HCT116 (cell line): ENCODE results near the gene XYLT1. TPM values are rescaled to one million over a fixed set of nuclear protein-coding genes. Genes with fewer than 3 reads are reported as not detected.

ENCODE experiments used
- ATAC-seq: fragments of 200-7000 bp; cut with Tn5 transposase; 2 replicates; pipeline ENCODE4 v1.9.1; 2020; ENCODE audit warnings: mild to moderate bottlenecking, moderate library complexity
- BruUV-seq: library from RNA; stranded (reverse); fragments of 400-500 nt; replicated peaks from 2 replicates; lab custom pipeline; 2021; lab: Mats Ljungman, UMichigan
- CTCF ChIA-PET: fragments of 300-600 bp; sonication (Branson Sonifier 250); formaldehyde crosslinking; loops from one replicate; lab custom pipeline; 2021; ENCODE audit warnings: antibody characterized with exemption; lab: Charles Lee
- POLR2A ChIA-PET: fragments of 300-600, 350-600 bp; sonication (Branson Sonifier 250); formaldehyde crosslinking; loops from one replicate; lab custom pipeline; 2021; ENCODE audit warnings: antibody characterized with exemption; lab: Charles Lee
- RAD21 ChIA-PET, 2 experiments: fragments of 300-600 bp; sonication (Branson Sonifier 250); formaldehyde crosslinking; loops; one replicate each; lab custom pipeline; 2023; ENCODE audit warnings: low total read pairs in 2 of 2; ENCODE audit not compliant: uncharacterized antibody in 2 of 2, unreplicated experiment in 2 of 2, low non-redundant PET in 1 of 2; lab: Charles Lee
- DNase-seq: peaks from one replicate; pipeline ENCODE4 v3.0.0-alpha.2; 2010; ENCODE audit warnings: low read depth, low spot score
- H2AFZ ChIP-seq: fragments of 200-600 bp; shearing (Covaris generic), sonication (generic); 2 replicates; pipeline ENCODE4 v1.6.1; 2017; ENCODE audit warnings: low read depth, mixed run types, mixed read lengths, antibody characterized with exemption, low read length; ENCODE audit not compliant: poor library complexity, severe bottlenecking
- H3K27ac ChIP-seq: 2 replicates; pipeline ENCODE4 v1.5.1; 2012; ENCODE audit warnings: low read depth, low read length
- H3K27me3 ChIP-seq: fragments of 200-600 bp; sonication (generic); 2 replicates; pipeline ENCODE4 v1.6.1; 2016; ENCODE audit warnings: mixed run types, low read length, mixed read lengths; ENCODE audit not compliant: insufficient read depth
- H3K36me3 ChIP-seq, 2 experiments: fragments of 200-500 bp in 1 of 2; fragments of 200-600 bp in 1 of 2; sonication (Bioruptor generic) in 1 of 2; sonication (generic) in 1 of 2; 2 replicates each; pipeline versions ENCODE4 v1.5.1 to v1.6.1; 2014 to 2016; ENCODE audit warnings: low read length in 2 of 2, inconsistent platforms in 1 of 2, mixed read lengths in 1 of 2, mixed run types in 1 of 2; ENCODE audit not compliant: insufficient read depth in 2 of 2, control insufficient read depth in 1 of 2
- H3K4me1 ChIP-seq, 2 experiments: fragments of 200-600 bp in 1 of 2; sonication (generic) in 1 of 2; 2 replicates each; pipeline versions ENCODE4 v1.5.1 to v1.6.1; 2012 to 2017; ENCODE audit warnings: low read length in 2 of 2, inconsistent platforms in 1 of 2, mild to moderate bottlenecking in 1 of 2, mixed read lengths in 1 of 2, mixed run types in 1 of 2, moderate library complexity in 1 of 2; ENCODE audit not compliant: insufficient read depth in 2 of 2, control insufficient read depth in 1 of 2
- H3K4me2 ChIP-seq: fragments of 200-600 bp; sonication (generic); 2 replicates; pipeline ENCODE4 v1.6.1; 2017; ENCODE audit warnings: mixed run types, low read length, mixed read lengths
- H3K4me3 ChIP-seq, 2 experiments: fragments of 200-600 bp in 1 of 2; sonication (generic) in 1 of 2; replicated peaks in 1 of 2; 2 replicates each; pipeline ENCODE4 v1.5.1; 2011 to 2016; ENCODE audit warnings: low read length in 2 of 2, control low read depth in 1 of 2, low read depth in 1 of 2, mild to moderate bottlenecking in 1 of 2, mixed read lengths in 1 of 2, mixed run types in 1 of 2
- H3K79me2 ChIP-seq: fragments of 200-600 bp; sonication (generic); 2 replicates; pipeline ENCODE4 v1.6.1; 2017; ENCODE audit warnings: mild to moderate bottlenecking, mixed run types, low read length, moderate library complexity, mixed read lengths; ENCODE audit not compliant: insufficient read depth
- H3K9ac ChIP-seq: fragments of 200-600 bp; sonication (generic); 2 replicates; pipeline ENCODE4 v1.6.1; 2016; ENCODE audit warnings: low read length, mixed read lengths
- H3K9me2 ChIP-seq: fragments of 200-600 bp; sonication (generic), shearing (Covaris generic); 2 replicates; pipeline ENCODE4 v1.6.1; 2017; ENCODE audit warnings: mixed run types, mild to moderate bottlenecking, moderate library complexity; ENCODE audit not compliant: insufficient read depth
- H3K9me3 ChIP-seq, 2 experiments: fragments of 200-500 bp in 1 of 2; fragments of 200-600 bp in 1 of 2; sonication (Bioruptor generic) in 1 of 2; sonication (generic) in 1 of 2; 2 replicates each; pipeline ENCODE4 v1.6.1; 2014 to 2017; ENCODE audit warnings: low read length in 2 of 2, mixed read lengths in 2 of 2, inconsistent platforms in 1 of 2, low read depth in 1 of 2, mild to moderate bottlenecking in 1 of 2, mixed run types in 1 of 2, moderate library complexity in 1 of 2; ENCODE audit not compliant: control insufficient read depth in 1 of 2, insufficient read depth in 1 of 2
- H4K20me1 ChIP-seq: fragments of 200-600 bp; sonication (generic), shearing (Covaris generic); 2 replicates; pipeline ENCODE4 v1.6.1; 2017; ENCODE audit warnings: mixed run types, mild to moderate bottlenecking, moderate library complexity; ENCODE audit not compliant: insufficient read depth
- JUND ChIP-seq: IDR thresholded peaks from 2 replicates; pipeline ENCODE4 v1.6.1; 2012
- SP1 ChIP-seq: IDR thresholded peaks from 2 replicates; pipeline ENCODE4 v1.6.1; 2012; ENCODE audit warnings: low read depth
- SRF ChIP-seq: IDR thresholded peaks from 2 replicates; pipeline ENCODE4 v1.6.1; 2012; ENCODE audit warnings: low read depth
- ZFX ChIP-seq: fragments of 450-650 bp; IDR thresholded peaks from 2 replicates; pipeline ENCODE4 v1.6.1; 2017
- intact Hi-C: fragments of 100-400 bp; cut with micrococcal nuclease; formaldehyde crosslinking; loops from 2 replicates; pipeline ENCODE4 v1.10.0; 2022
- total RNA-seq: library from RNA; stranded (reverse); gene quantifications from one replicate; pipeline ENCODE4 v1.2.1, GENCODE V29; 2021; ENCODE audit not compliant: unreplicated experiment
- TF ChIP-seq, protein P1 (sequence below): IDR thresholded peaks from 2 replicates; pipeline ENCODE4 v1.6.1; 2011; ENCODE audit warnings: mild to moderate bottlenecking, low read length, moderate library complexity; ENCODE audit not compliant: insufficient replicate concordance; ENCODE audit errors: extremely low read depth
- TF ChIP-seq, protein P2 (sequence below), 3 experiments: fragments of 200-600 bp in 1 of 3; sonication (generic) in 1 of 3; IDR thresholded peaks in 2 of 3; conservative IDR thresholded peaks in 1 of 3; 2 replicates each; pipeline ENCODE4 v1.5.1; 2012 to 2017; ENCODE audit warnings: low read depth in 2 of 3, low read length in 2 of 3, antibody characterized with exemption in 1 of 3, borderline replicate concordance in 1 of 3, control low read depth in 1 of 3, mild to moderate bottlenecking in 1 of 3, mixed read lengths in 1 of 3, mixed run types in 1 of 3, moderate library complexity in 1 of 3; ENCODE audit not compliant: insufficient read depth in 1 of 3

The XYLT1 gene
- total RNA-seq, 1 experiment from 2014 or later, result 4.5 TPM

DNA sequence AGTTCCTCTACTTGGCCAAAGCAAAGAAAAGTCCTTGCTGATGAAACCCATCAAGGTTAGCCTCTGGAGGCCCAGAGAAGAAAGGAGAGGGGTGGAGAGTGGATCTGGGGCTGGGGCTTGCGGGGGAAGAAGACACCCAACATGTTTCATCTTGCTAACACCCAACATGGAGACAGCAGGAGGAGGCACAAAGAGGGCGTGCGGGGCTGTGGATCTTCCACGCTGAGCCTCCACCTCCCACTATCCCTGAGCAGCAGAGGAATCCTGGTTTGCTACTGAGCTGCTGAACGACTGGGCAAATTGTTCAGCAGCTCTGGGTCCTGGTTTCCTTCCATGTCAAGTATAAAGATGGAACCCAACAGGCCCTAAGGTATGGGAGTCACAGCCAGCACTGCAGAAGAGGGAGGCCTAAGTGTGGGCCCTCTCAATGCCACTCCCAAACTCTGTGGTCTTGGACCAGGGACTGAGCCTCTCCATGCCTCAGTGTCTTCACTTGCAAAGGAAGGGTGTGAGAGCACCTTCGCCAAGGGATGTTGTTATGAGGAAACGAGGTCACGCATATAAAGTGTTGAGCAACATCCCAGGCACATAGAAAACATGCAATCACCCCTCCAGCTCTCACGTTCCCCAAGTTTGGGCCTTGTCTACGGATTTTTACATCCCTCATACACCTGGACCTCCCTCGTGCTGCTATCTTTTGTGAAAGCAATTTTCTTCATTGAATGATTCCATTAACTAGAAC is 122.5 kb downstream of the XYLT1 start:
- DNase-seq, result no peak
- H3K9me3 ChIP-seq, result no peaks in the 10 kb centered on the region
- ChIA-PET POLR2A (no interaction called here), CTCF (no interaction called here), RAD21 (no interaction called here)
- H3K4me3 ChIP-seq, result no peak overlapping the region
- H3K27ac ChIP-seq, result no peak overlapping the region
- H3K4me2 ChIP-seq, result no peak overlapping the region
- no TSS peak for BruUV-seq
- no peaks in the 10 kb centered on the region for H4K20me1 ChIP-seq
- no peak overlapping the region for H3K9ac ChIP-seq
- no peaks in the 10 kb centered on the region for H3K4me1 ChIP-seq
- no peaks in the 10 kb centered on the region for H3K9me2 ChIP-seq
- TF ChIP-seq ZFX (no peak), JUND (no peak), SRF (no peak), SP1 (no peak)
- TF ChIP-seq, protein P1, sequence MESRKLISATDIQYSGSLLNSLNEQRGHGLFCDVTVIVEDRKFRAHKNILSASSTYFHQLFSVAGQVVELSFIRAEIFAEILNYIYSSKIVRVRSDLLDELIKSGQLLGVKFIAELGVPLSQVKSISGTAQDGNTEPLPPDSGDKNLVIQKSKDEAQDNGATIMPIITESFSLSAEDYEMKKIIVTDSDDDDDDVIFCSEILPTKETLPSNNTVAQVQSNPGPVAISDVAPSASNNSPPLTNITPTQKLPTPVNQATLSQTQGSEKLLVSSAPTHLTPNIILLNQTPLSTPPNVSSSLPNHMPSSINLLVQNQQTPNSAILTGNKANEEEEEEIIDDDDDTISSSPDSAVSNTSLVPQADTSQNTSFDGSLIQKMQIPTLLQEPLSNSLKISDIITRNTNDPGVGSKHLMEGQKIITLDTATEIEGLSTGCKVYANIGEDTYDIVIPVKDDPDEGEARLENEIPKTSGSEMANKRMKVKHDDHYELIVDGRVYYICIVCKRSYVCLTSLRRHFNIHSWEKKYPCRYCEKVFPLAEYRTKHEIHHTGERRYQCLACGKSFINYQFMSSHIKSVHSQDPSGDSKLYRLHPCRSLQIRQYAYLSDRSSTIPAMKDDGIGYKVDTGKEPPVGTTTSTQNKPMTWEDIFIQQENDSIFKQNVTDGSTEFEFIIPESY, result no peak
- TF ChIP-seq, protein P2, sequence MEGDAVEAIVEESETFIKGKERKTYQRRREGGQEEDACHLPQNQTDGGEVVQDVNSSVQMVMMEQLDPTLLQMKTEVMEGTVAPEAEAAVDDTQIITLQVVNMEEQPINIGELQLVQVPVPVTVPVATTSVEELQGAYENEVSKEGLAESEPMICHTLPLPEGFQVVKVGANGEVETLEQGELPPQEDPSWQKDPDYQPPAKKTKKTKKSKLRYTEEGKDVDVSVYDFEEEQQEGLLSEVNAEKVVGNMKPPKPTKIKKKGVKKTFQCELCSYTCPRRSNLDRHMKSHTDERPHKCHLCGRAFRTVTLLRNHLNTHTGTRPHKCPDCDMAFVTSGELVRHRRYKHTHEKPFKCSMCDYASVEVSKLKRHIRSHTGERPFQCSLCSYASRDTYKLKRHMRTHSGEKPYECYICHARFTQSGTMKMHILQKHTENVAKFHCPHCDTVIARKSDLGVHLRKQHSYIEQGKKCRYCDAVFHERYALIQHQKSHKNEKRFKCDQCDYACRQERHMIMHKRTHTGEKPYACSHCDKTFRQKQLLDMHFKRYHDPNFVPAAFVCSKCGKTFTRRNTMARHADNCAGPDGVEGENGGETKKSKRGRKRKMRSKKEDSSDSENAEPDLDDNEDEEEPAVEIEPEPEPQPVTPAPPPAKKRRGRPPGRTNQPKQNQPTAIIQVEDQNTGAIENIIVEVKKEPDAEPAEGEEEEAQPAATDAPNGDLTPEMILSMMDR (IDR thresholded peaks at IDR 0.05 in 2 of 3, conservative IDR thresholded peaks at IDR 0.05 in 1 of 3; ENCODE audit: borderline replicate concordance in 1 of 3, insufficient read depth in 1 of 3, low read depth in 2 of 3, low read length in 2 of 3), result no peak
- H3K79me2 ChIP-seq, result no peaks in the 10 kb centered on the region
- no peaks in the 10 kb centered on the region for H3K36me3 ChIP-seq
- ATAC-seq, result no peak
- no peak overlapping the region for H2AFZ ChIP-seq
- intact Hi-C loops, result no loop called here
- no peaks in the 10 kb centered on the region for H3K27me3 ChIP-seq
